PC-9 (cell line): ENCODE measurements around the gene SEC16A.

Experiments used
- EZH2 ChIP-seq: fragments of 200-600 bp; sonication (generic); IDR thresholded peaks from 2 replicates; pipeline ENCODE4 v1.8.0; 2017; ENCODE audit warnings: antibody characterized with exemption, low read depth
- TF ChIP-seq, protein P1 (sequence below): fragments of 200-600 bp; sonication (generic); conservative IDR thresholded peaks from 2 replicates; pipeline ENCODE4 v1.6.1; 2017; ENCODE audit warnings: mixed run types, antibody characterized with exemption, mild to moderate bottlenecking, moderate library complexity

DNA sequence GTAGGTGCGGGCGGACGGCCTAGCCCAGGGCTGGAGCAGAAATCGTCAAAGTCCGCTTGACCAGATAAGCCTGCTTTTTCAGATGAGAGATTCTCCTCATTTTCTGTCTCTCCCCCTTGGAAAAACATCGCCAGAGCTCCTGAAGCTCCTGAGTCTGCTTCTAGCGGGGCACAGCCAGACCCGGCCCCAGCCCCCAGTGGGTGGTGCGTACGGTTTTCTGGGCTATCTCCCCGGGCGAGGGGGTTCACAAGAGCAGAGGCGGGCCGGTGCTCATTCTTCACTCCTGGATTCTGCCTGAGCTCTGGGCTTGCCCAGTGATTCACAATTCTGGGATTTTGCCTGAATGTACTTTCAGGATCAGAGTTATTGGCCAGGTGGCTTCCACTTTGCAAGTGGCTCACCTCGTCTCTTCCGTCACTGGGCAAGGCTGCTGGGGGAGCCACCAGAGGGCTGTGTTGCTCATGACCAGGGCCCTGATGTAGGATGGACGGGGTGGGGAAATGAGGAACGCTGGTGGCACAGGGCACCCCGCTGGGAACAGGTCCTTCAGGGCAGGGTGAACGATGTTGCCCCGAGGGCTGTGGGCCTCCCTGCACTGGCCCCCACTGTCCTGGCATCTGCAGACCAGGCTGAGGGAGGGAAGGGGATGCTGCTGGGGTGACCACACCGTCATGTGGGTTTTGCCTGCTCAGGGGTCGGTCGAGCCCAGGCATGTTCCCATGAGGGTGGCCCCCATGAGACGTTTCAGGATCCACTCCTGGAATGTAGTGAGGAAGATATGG lies 6.3 kb downstream of the SEC16A start:
- TF ChIP-seq, protein P1, sequence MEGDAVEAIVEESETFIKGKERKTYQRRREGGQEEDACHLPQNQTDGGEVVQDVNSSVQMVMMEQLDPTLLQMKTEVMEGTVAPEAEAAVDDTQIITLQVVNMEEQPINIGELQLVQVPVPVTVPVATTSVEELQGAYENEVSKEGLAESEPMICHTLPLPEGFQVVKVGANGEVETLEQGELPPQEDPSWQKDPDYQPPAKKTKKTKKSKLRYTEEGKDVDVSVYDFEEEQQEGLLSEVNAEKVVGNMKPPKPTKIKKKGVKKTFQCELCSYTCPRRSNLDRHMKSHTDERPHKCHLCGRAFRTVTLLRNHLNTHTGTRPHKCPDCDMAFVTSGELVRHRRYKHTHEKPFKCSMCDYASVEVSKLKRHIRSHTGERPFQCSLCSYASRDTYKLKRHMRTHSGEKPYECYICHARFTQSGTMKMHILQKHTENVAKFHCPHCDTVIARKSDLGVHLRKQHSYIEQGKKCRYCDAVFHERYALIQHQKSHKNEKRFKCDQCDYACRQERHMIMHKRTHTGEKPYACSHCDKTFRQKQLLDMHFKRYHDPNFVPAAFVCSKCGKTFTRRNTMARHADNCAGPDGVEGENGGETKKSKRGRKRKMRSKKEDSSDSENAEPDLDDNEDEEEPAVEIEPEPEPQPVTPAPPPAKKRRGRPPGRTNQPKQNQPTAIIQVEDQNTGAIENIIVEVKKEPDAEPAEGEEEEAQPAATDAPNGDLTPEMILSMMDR: no peak
- no peak for TF ChIP-seq EZH2
